Caco-2 (cell line): ENCODE data around the gene HOMER2. TPM values are rescaled to one million over a fixed set of nuclear protein-coding genes. Genes with fewer than 3 reads are reported as not detected.

Experiments
- BruUV-seq: library from RNA; stranded (reverse); fragments of 400-500 nt; replicated peaks from 2 replicates; lab custom pipeline; 2021; lab: Mats Ljungman, UMichigan
- CTCF ChIA-PET: fragments of 300-600 bp; sonication (Branson Sonifier 250); formaldehyde crosslinking; loops from one replicate; lab custom pipeline; 2022; ENCODE audit warnings: antibody characterized with exemption; lab: Charles Lee
- POLR2A ChIA-PET: fragments of 300-600 bp; sonication (Branson Sonifier 250); formaldehyde crosslinking; loops from one replicate; lab custom pipeline; 2022; ENCODE audit warnings: antibody characterized with exemption; lab: Charles Lee
- DNase-seq, 2 experiments: peaks; one replicate each; pipeline versions ENCODE4 v3.0.0 to v3.0.0-alpha.2; 2020 to 2022
- H3K27me3 ChIP-seq: replicated peaks from 2 replicates; pipeline ENCODE4 v1.6.0; 2011; ENCODE audit warnings: low read length; ENCODE audit not compliant: control insufficient read depth, insufficient read depth
- H3K36me3 ChIP-seq: 2 replicates; pipeline ENCODE4 v1.5.1; 2011; ENCODE audit warnings: low read length; ENCODE audit not compliant: control insufficient read depth, insufficient read depth
- H3K4me1 ChIP-seq: fragments of 250-450 bp; sonication (Bioruptor Pico); 2 replicates; pipeline ENCODE4 v1.5.1; 2020; ENCODE audit warnings: mild to moderate bottlenecking
- H3K4me3 ChIP-seq: 2 replicates; pipeline ENCODE4 v1.5.1; 2011; ENCODE audit warnings: low read depth, mild to moderate bottlenecking, control low read depth, low read length
- H3K9me3 ChIP-seq: fragments of 250-450 bp; sonication (Bioruptor Pico); 2 replicates; pipeline ENCODE4 v1.5.1; 2020; ENCODE audit warnings: mild to moderate bottlenecking, moderate library complexity
- H3K27ac Mint-ChIP-seq: one replicate; pipeline ENCODE4 v1.8.0; 2022; ENCODE audit warnings: mixed read lengths; ENCODE audit not compliant: unreplicated experiment
- H3K27me3 Mint-ChIP-seq: one replicate; pipeline ENCODE4 v1.8.0; 2022; ENCODE audit warnings: mixed read lengths; ENCODE audit not compliant: insufficient read depth, unreplicated experiment
- H3K36me3 Mint-ChIP-seq: one replicate; pipeline ENCODE4 v1.8.0; 2022; ENCODE audit warnings: mild to moderate bottlenecking, mixed read lengths; ENCODE audit not compliant: insufficient read depth, unreplicated experiment
- H3K4me1 Mint-ChIP-seq: one replicate; pipeline ENCODE4 v1.8.0; 2022; ENCODE audit warnings: low read depth, mixed read lengths; ENCODE audit not compliant: unreplicated experiment
- H3K4me3 Mint-ChIP-seq: one replicate; pipeline ENCODE4 v1.8.0; 2022; ENCODE audit warnings: mild to moderate bottlenecking, moderate library complexity, mixed read lengths; ENCODE audit not compliant: unreplicated experiment
- H3K9me3 Mint-ChIP-seq: one replicate; pipeline ENCODE4 v1.8.0; 2022; ENCODE audit warnings: mixed read lengths; ENCODE audit not compliant: unreplicated experiment
- CTCF ChIP-seq, 2 experiments: fragments of 200-600 bp in 1 of 2; IDR thresholded peaks; 1 replicate in 1 of 2; 2 replicates in 1 of 2; pipeline versions ENCODE4 v1.5.1 to v1.8.0; 2011 to 2022; ENCODE audit warnings: antibody characterized with exemption in 1 of 2, control low read depth in 1 of 2, inconsistent platforms in 1 of 2, low read depth in 1 of 2, low read length in 1 of 2, mild to moderate bottlenecking in 1 of 2, moderate library complexity in 1 of 2; ENCODE audit not compliant: insufficient read depth in 1 of 2, severe bottlenecking in 1 of 2, unreplicated experiment in 1 of 2
- intact Hi-C: fragments of 100-400 bp; cut with micrococcal nuclease; formaldehyde crosslinking; loops from one replicate; pipeline ENCODE4 v1.10.0; 2022; ENCODE audit not compliant: unreplicated experiment
- total RNA-seq: library from RNA; stranded (reverse); gene quantifications from 2 replicates; pipeline ENCODE4 v1.2.3, GENCODE V29; 2022

The HOMER2 gene
- total RNA-seq, 1 experiment from 2014 or later = 5.5 TPM

- peaks cover 5% of the 10 kb centered on the region for H3K27me3 Mint-ChIP-seq
- H3K9me3 ChIP-seq = no peaks in the 10 kb centered on the region
- no peaks in the 10 kb centered on the region for H3K27me3 ChIP-seq
- H3K36me3 ChIP-seq = no peaks in the 10 kb centered on the region
- no peak overlapping the region for H3K4me3 Mint-ChIP-seq
- H3K4me1 Mint-ChIP-seq = no peaks in the 10 kb centered on the region
- H3K4me3 ChIP-seq = no peak overlapping the region
- H3K36me3 Mint-ChIP-seq = no peaks in the 10 kb centered on the region
- TF ChIP-seq CTCF (IDR thresholded peaks at IDR 0.05; ENCODE audit: insufficient read depth in 1 of 2, low read depth in 1 of 2, low read length in 1 of 2, severe bottlenecking in 1 of 2, unreplicated experiment in 1 of 2) = no peak
- H3K9me3 Mint-ChIP-seq = no peaks in the 10 kb centered on the region
- ChIA-PET POLR2A (no interaction called here), CTCF (no interaction called here)
- H3K4me1 ChIP-seq = no peaks in the 10 kb centered on the region
- intact Hi-C loops = no loop called here
- DNase-seq = no peak
- no peak overlapping the region for H3K27ac Mint-ChIP-seq
- BruUV-seq = no TSS peak
Observed at GRCh38 chr15:82890338-82890994, 62.1 kb downstream of the HOMER2 start.

- Histone ChIP-seq H3K9me3 (no peaks in the 10 kb centered on the region), H3K4me1 (no peaks in the 10 kb centered on the region), H3K36me3 (no peaks in the 10 kb centered on the region), H3K4me3 (no peak overlapping the region), H3K27me3 (no peaks in the 10 kb centered on the region)
- H3K9me3 Mint-ChIP-seq = no peaks in the 10 kb centered on the region
- H3K36me3 Mint-ChIP-seq = no peaks in the 10 kb centered on the region
- no TSS peak for BruUV-seq
- CTCF ChIA-PET = no interaction called here
- H3K4me1 Mint-ChIP-seq = no peaks in the 10 kb centered on the region
- no peak for DNase-seq
- no peak overlapping the region for H3K27ac Mint-ChIP-seq
- POLR2A ChIA-PET = no interaction called here
- H3K27me3 Mint-ChIP-seq = peaks cover 4% of the 10 kb centered on the region
- TF ChIP-seq CTCF (IDR thresholded peaks at IDR 0.05; ENCODE audit: insufficient read depth in 1 of 2, low read depth in 1 of 2, low read length in 1 of 2, severe bottlenecking in 1 of 2, unreplicated experiment in 1 of 2) = no peak
- intact Hi-C loops = no loop called here
- no peak overlapping the region for H3K4me3 Mint-ChIP-seq
Observed at GRCh38 chr15:82882273-82882928, 70.1 kb downstream of the HOMER2 start.

GRCh38 chr15:82881747-82882146 is 70.8 kb downstream of the HOMER2 start:
- Histone ChIP-seq H3K9me3 (no peaks in the 10 kb centered on the region), H3K4me1 (no peaks in the 10 kb centered on the region), H3K27me3 (no peaks in the 10 kb centered on the region), H3K4me3 (no peak overlapping the region), H3K36me3 (no peaks in the 10 kb centered on the region)
- no peaks in the 10 kb centered on the region for H3K9me3 Mint-ChIP-seq
- BruUV-seq = no TSS peak
- no peak for DNase-seq
- H3K4me3 Mint-ChIP-seq = no peak overlapping the region
- no peaks in the 10 kb centered on the region for H3K36me3 Mint-ChIP-seq
- no peak for TF ChIP-seq CTCF (IDR thresholded peaks at IDR 0.05; ENCODE audit: insufficient read depth in 1 of 2, low read depth in 1 of 2, low read length in 1 of 2, severe bottlenecking in 1 of 2, unreplicated experiment in 1 of 2)
- no peaks in the 10 kb centered on the region for H3K4me1 Mint-ChIP-seq
- CTCF ChIA-PET = no interaction called here
- POLR2A ChIA-PET = no interaction called here
- peaks cover 4% of the 10 kb centered on the region for H3K27me3 Mint-ChIP-seq
- no peak overlapping the region for H3K27ac Mint-ChIP-seq
- intact Hi-C loops = no loop called here
